Vagina (tissue), 2 donors: Measurements from ENCODE around the gene FOXRED2. TPM values are rescaled to one million over a fixed set of nuclear protein-coding genes. Genes with fewer than 3 reads are reported as not detected.

Experiments
- DNase-seq, 2 donors: peaks; one replicate each; pipeline ENCODE4 v3.0.0-alpha.2; 2017; ENCODE audit errors: extremely low spot score in 2 of 2
- H3K27ac ChIP-seq: fragments of 200-600 bp; sonication (generic); one replicate; pipeline ENCODE4 v1.5.1; 2019
- H3K27me3 ChIP-seq: fragments of 200-600 bp; sonication (generic); one replicate; pipeline ENCODE4 v1.5.1; 2019
- H3K36me3 ChIP-seq, 2 donors: fragments of 200-600 bp; sonication (generic); one replicate each; pipeline ENCODE4 v1.5.1; 2017 to 2019
- H3K4me1 ChIP-seq: fragments of 200-600 bp; sonication (generic); one replicate; pipeline ENCODE4 v1.5.1; 2019
- H3K4me3 ChIP-seq, 2 donors: fragments of 200-600 bp; sonication (generic); 1 replicate in 1 of 2; 2 replicates in 1 of 2; pipeline ENCODE4 v1.5.1; 2016 to 2019
- H3K9me3 ChIP-seq: fragments of 200-600 bp; sonication (generic); one replicate; pipeline ENCODE4 v1.5.1; 2019
- POLR2A ChIP-seq, 2 donors: fragments of 450-650 bp; IDR thresholded peaks; one replicate each; pipeline ENCODE4 v1.6.1; 2017; ENCODE audit warnings: antibody characterized with exemption in 2 of 2, mild to moderate bottlenecking in 2 of 2, moderate library complexity in 2 of 2
- POLR2AphosphoS5 ChIP-seq, 2 donors: sonication (generic); formaldehyde crosslinking; IDR thresholded peaks; one replicate each; pipeline ENCODE4 v1.9.0; 2017; ENCODE audit warnings: antibody characterized with exemption in 2 of 2, mild to moderate bottlenecking in 2 of 2, low read depth in 1 of 2; ENCODE audit not compliant: insufficient read depth in 1 of 2
- intact Hi-C: fragments of 100-400 bp; cut with DNase I; formaldehyde crosslinking; loops from one replicate; pipeline ENCODE4 v1.15.1; 2023
- total RNA-seq: library from RNA; depleted of rRNA; stranded (reverse); fragments of >200 nt; gene quantifications from one replicate; pipeline ENCODE4 v1.2.3, GENCODE V29; 2016
- TF ChIP-seq, protein P1 (sequence below), 3 experiments: fragments of 450-650 bp in 2 of 3; fragments of 200-600 bp in 1 of 3; sonication (generic) in 1 of 3; IDR thresholded peaks; one replicate each; pipeline ENCODE4 v1.5.1; 2017 to 2019; ENCODE audit warnings: antibody characterized with exemption in 3 of 3, mild to moderate bottlenecking in 2 of 3, moderate library complexity in 2 of 3

Gene FOXRED2
- 3.7 TPM for total RNA-seq

DNA sequence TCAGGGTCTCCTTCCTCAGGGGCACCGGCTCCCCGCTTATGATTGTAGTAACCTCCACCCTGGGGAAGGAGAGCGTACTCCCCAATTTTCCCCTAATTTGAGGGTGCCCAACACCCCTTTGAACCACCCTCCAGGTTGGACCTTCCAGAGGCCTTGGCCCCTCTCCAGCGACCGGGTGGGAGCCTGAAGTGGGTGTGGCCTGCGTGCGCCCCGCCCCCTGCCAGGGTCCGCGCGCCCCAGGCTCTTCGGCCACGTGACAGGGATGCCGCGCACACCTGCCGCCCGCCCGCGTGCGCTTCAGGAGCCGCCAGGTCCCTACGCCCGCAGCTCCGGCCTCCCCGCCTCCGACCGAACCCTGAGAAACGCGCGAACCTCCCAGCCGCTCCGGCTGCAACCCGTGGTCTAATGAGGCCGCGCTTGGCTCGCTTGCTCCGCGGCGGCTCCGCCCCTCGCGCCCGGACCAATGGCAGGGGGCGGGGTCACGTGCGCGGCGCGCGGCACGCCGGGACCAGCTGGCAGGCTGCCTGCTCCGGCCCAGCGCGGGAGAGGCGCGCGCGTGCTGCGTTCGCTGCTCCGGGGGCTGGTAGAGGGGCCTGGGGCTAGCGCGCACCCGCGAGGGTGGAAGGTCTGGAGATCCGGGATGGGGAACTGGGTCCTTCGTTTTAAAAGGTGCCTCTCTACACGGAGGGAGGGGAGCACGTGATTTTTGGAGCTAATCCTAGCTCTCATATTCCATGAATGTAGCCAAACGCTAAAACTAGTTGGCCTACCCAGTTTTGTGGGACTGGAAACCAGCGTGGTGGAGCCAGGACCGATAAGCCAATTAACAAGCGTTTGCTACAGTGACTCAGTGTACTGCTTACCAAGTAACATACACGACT lies at the start of gene FOXRED2:
FOXRED2 (minus strand) TSS at position 404 of the 881 bp plus-strand sequence. CDS start 618 bp downstream, outside the sequence.
- intact Hi-C loops: no loop called here
- peaks cover 37% of the 10 kb centered on the region for H3K4me1 ChIP-seq
- H3K27me3 ChIP-seq: no peaks in the 10 kb centered on the region
- no peaks in the 10 kb centered on the region for H3K9me3 ChIP-seq
- peak within 1 kb of the TSS; percentile 82 for H3K27ac ChIP-seq
- DNase-seq: no peak
- H3K36me3 ChIP-seq: peaks cover 3 to 20% of the 10 kb centered on the region in 2 donors
- peak; percentile 47 to 56 for TF ChIP-seq POLR2A (IDR thresholded peaks at IDR 0.05)
- TF ChIP-seq POLR2AphosphoS5 (IDR thresholded peaks at IDR 0.05; ENCODE audit: insufficient read depth in 1 of 2, low read depth in 1 of 2): peak in 1 of 2 donors; percentile 78
- TF ChIP-seq, protein P1, sequence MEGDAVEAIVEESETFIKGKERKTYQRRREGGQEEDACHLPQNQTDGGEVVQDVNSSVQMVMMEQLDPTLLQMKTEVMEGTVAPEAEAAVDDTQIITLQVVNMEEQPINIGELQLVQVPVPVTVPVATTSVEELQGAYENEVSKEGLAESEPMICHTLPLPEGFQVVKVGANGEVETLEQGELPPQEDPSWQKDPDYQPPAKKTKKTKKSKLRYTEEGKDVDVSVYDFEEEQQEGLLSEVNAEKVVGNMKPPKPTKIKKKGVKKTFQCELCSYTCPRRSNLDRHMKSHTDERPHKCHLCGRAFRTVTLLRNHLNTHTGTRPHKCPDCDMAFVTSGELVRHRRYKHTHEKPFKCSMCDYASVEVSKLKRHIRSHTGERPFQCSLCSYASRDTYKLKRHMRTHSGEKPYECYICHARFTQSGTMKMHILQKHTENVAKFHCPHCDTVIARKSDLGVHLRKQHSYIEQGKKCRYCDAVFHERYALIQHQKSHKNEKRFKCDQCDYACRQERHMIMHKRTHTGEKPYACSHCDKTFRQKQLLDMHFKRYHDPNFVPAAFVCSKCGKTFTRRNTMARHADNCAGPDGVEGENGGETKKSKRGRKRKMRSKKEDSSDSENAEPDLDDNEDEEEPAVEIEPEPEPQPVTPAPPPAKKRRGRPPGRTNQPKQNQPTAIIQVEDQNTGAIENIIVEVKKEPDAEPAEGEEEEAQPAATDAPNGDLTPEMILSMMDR (IDR thresholded peaks at IDR 0.05): no peak
- H3K4me3 ChIP-seq: peak within 1 kb of the TSS; percentile 51 to 53

DNA sequence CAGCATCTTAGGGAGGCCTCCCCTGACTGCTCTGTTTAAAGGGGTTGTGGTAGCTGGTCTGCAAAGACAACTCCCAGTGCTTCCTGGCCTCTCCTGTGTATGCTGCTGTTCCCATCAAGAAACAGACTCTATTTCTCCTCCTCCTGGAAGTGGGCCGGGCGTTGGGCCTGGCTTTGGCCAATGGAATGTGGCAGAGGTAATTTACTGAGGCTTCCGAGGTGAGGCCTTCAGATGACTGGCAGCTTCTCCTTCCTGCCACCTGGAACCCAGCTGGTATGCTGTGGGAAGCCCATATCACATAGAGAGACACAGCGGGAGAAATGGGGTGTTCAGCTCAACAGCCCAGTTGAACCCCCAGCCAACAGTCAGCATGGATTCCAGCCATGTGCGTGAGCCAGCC lies 47.3 kb upstream of the FOXRED2 start:
- Histone ChIP-seq H3K27ac (no peak overlapping the region), H3K4me1 (no peaks in the 10 kb centered on the region), H3K36me3 (no peaks in the 10 kb centered on the region), H3K27me3 (no peaks in the 10 kb centered on the region), H3K9me3 (no peaks in the 10 kb centered on the region), H3K4me3 (no peak overlapping the region)
- TF ChIP-seq POLR2AphosphoS5 (IDR thresholded peaks at IDR 0.05; ENCODE audit: insufficient read depth in 1 of 2, low read depth in 1 of 2): no peak
- TF ChIP-seq, protein P1 (IDR thresholded peaks at IDR 0.05): no peak
- TF ChIP-seq POLR2A (IDR thresholded peaks at IDR 0.05): no peak
- intact Hi-C loops: no loop called here
- DNase-seq: no peak

DNA sequence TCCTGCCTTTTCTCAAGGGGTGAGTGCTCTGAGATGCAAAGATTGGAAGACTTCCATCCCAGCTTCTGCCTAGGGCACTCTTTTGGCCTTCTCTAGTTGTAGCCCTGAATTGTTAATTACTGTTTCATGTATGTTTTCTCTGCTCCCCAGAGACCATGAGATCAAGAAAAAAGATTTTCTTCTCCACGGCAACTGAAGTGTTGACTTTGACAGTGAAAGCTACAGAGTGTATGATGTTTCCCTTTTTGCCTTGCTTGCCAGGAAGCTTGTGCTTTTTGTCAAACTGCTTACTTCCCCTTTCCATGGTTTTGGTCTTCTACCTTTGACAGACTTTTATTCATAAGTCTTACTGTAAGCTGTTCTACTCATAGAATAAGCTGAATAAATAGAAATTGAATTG lies 45.4 kb upstream of the FOXRED2 start:
- TF ChIP-seq POLR2AphosphoS5 (IDR thresholded peaks at IDR 0.05; ENCODE audit: insufficient read depth in 1 of 2, low read depth in 1 of 2) (no peak), POLR2A (IDR thresholded peaks at IDR 0.05) (no peak)
- TF ChIP-seq, protein P1 (IDR thresholded peaks at IDR 0.05): no peak
- no peaks in the 10 kb centered on the region for H3K27me3 ChIP-seq
- no peak overlapping the region for H3K4me3 ChIP-seq
- H3K4me1 ChIP-seq: no peaks in the 10 kb centered on the region
- no peaks in the 10 kb centered on the region for H3K9me3 ChIP-seq
- no peak overlapping the region for H3K27ac ChIP-seq
- no peak for DNase-seq
- H3K36me3 ChIP-seq: no peaks in the 10 kb centered on the region
- intact Hi-C loops: no loop called here

DNA sequence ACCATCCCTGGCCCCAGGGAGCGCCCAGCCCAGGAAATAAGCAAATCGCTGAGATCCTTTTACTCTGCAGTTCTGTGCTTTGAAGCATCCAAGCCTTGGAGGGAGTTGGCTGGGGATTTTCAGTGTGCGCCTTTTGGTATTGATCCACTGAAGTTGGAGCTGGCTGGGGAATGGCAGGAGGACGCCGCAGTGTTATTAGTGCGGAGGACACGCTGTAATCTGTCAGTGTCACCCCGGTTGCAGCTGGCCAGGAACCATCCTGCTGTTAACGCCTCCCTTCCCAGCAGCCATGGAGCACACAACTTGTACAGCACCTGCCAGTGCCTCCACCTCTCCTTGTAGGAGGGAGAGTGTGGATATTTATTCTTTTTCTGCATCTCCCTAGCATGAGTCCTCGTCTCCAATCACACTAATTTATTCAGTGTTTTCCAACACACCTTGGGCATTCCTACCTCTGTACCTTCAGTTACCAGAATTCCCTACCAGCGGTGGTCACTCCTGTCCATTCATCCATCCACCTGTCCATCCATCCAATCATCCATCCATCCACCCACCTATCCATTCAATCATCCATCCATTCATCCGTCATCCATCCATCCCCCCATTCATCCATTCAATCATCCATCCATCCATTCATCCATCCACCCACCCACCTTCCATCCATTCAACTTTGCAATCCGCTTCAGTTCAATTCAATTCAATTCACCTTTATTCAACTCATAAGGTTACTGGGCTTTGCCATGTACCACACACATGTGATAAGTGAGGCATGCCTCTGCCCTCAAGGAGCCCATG lies 44.1 kb upstream of the FOXRED2 start:
- Histone ChIP-seq H3K36me3 (no peaks in the 10 kb centered on the region), H3K4me1 (no peaks in the 10 kb centered on the region), H3K9me3 (no peaks in the 10 kb centered on the region), H3K4me3 (no peak overlapping the region), H3K27ac (no peak overlapping the region), H3K27me3 (no peaks in the 10 kb centered on the region)
- DNase-seq: no peak
- TF ChIP-seq, protein P1 (IDR thresholded peaks at IDR 0.05): no peak
- TF ChIP-seq POLR2AphosphoS5 (IDR thresholded peaks at IDR 0.05; ENCODE audit: insufficient read depth in 1 of 2, low read depth in 1 of 2) (no peak), POLR2A (IDR thresholded peaks at IDR 0.05) (no peak)
- intact Hi-C loops: no loop called here
